ENCODE data around the gene COL20A1. TPM values are rescaled to one million over a fixed set of nuclear protein-coding genes. Genes with fewer than 3 reads are reported as not detected.

Gene COL20A1
- total and polyA plus RNA-seq, 9 donors, result 0.10 to 0.54 (median 0.25) TPM; not detected in 5

DNA sequence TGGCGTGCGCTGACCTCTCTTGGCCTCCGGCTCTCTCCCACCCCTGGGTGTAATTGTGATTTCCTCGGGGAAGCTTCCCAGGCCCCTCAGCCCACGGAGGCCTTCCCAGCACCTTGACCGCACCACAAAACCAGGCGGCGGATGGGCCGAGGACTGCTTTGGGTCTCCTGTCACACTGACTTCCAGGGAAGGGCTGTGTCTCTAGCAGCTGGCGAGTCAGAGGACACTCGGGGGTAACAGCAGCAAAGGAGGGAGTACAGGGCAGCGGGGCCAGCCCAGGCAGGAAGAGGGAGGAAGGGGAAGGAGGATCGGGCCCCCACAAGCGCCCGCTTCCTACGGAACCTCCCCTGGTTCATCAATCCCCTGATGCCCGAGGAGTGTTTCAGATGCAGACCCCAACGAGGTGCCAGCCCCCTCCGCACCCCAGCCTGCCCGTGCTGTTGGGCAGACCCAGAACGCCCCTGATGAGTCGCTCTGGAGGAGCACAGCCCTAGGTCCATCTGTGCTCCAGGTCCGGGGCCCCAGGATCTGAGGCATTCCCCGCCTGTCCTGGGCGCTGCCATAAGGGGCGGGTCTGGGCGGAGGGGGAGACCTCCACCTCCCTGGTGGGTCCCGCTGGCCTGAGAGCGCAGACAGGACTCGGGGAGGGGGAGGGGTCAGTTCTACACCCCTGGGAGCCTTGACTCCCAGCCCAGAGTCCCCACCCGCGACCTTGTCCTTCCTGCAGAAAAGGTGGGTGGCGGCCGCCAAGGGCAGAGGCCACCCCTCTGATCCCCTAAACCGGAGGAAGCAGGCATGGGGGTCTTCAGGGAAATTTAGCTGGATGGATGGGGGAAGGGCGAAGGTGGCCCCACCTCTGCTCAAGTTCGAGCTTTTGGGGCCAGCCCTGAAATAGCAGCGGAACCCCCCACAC is 67.2 kb downstream of the COL20A1 start:
- H3K4me3 ChIP-seq, result no peak overlapping the region
- no peak for DNase-seq
- no peaks in the 10 kb centered on the region for H3K36me3 ChIP-seq
- TF ChIP-seq, protein P1, sequence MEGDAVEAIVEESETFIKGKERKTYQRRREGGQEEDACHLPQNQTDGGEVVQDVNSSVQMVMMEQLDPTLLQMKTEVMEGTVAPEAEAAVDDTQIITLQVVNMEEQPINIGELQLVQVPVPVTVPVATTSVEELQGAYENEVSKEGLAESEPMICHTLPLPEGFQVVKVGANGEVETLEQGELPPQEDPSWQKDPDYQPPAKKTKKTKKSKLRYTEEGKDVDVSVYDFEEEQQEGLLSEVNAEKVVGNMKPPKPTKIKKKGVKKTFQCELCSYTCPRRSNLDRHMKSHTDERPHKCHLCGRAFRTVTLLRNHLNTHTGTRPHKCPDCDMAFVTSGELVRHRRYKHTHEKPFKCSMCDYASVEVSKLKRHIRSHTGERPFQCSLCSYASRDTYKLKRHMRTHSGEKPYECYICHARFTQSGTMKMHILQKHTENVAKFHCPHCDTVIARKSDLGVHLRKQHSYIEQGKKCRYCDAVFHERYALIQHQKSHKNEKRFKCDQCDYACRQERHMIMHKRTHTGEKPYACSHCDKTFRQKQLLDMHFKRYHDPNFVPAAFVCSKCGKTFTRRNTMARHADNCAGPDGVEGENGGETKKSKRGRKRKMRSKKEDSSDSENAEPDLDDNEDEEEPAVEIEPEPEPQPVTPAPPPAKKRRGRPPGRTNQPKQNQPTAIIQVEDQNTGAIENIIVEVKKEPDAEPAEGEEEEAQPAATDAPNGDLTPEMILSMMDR (IDR thresholded peaks at IDR 0.05), result no peak
- TF ChIP-seq EP300 (IDR thresholded peaks at IDR 0.05), result no peak
- no peak for TF ChIP-seq POLR2A (IDR thresholded peaks at IDR 0.05)
- 26 to 34% (median 33%) methylated on average over 31 to 38 of the region's 38 CpGs for WGBS, 3 donors
- H3K27me3 ChIP-seq, result no peaks in the 10 kb centered on the region
- no peaks in the 10 kb centered on the region for H3K4me1 ChIP-seq (ENCODE audit: insufficient read depth)
- H3K27ac ChIP-seq, result no peak overlapping the region
- intact Hi-C loops (cut with DNase I), result no loop called here
- H3K9me3 ChIP-seq, result no peaks in the 10 kb centered on the region

GRCh38 chr20:63360850-63361518 is 68.0 kb downstream of the COL20A1 start, which contains the start of gene CHRNA4:
CHRNA4 (minus strand) TSS chr20:63361349; CDS start chr20:63361165, 184 bp downstream.
- Histone ChIP-seq H3K27ac (no peak within 1 kb of the TSS), H3K27me3 (no peaks in the 10 kb centered on the region), H3K36me3 (no peaks in the 10 kb centered on the region), H3K4me1 (ENCODE audit: insufficient read depth) (no peaks in the 10 kb centered on the region), H3K4me3 (no peak within 1 kb of the TSS), H3K9me3 (no peaks in the 10 kb centered on the region)
- DNase-seq, result no peak
- intact Hi-C loops (cut with DNase I), result no loop called here
- TF ChIP-seq, protein P1 (IDR thresholded peaks at IDR 0.05), result no peak
- no peak for TF ChIP-seq POLR2A (IDR thresholded peaks at IDR 0.05)
- TF ChIP-seq EP300 (IDR thresholded peaks at IDR 0.05), result no peak
- WGBS, 3 donors, result 0 to 2% (median 1%) methylated on average over 15 to 73 of the region's 79 CpGs

DNA sequence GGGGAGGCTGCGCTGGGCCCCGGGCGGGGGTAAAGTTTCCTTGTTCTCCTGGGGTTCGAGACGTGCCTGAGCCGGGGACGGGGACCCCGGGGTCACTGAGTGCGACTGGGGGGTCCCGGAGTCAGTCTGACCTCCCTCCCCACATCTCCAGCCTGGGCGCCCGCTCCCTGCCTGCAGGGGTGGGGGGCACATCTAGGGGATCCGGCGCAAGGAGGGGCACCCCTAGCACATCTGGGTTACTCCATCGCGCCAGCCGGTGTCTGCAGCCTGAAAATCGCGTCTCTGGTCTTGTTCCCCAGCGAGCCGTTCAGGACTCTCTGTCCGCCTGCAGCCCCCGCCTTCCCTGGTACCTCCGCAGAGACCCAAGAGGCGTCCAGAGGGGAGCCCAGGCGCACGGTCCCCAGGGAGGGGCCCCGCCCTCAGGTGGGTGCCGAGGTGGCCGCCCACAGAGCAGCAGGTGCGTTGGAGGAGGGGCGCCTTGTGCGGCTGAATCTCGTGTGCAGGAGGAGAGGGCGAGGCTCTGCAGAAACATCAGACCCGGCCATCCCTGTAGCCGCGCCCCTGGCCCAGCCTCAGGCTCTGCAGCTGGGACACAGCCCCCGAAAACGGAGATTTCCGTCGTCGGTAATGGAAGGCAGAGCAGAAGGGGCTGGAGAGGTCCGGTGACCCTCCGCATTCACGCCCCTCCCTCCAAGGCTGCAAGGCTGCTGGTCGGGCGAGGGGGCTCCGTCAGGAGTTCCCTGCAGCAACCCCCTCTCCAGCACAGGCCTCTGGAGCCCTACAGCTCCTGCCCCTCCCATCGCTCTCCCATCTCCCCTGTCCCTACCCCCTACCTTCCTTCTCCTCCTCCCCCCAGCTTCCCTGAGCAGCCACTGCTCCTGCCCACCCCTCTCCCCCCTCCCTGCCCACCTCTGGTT is 68.8 kb downstream of the COL20A1 start:
- intact Hi-C loops (cut with DNase I), result no loop called here
- no peaks in the 10 kb centered on the region for H3K27me3 ChIP-seq
- WGBS, 3 donors, result 9 to 13% (median 10%) methylated on average over 48 to 50 of the region's 50 CpGs

More for the DNA sequence above, 68.8 kb downstream of the COL20A1 start:
- Histone ChIP-seq H3K36me3 (no peaks in the 10 kb centered on the region), H3K9me3 (no peaks in the 10 kb centered on the region), H3K4me3 (no peak overlapping the region), H3K4me1 (ENCODE audit: insufficient read depth) (no peaks in the 10 kb centered on the region), H3K27ac (no peak overlapping the region)
- no peak for DNase-seq
- no peak for TF ChIP-seq POLR2A (IDR thresholded peaks at IDR 0.05)
- TF ChIP-seq EP300 (IDR thresholded peaks at IDR 0.05), result no peak
- TF ChIP-seq, protein P1 (IDR thresholded peaks at IDR 0.05), result no peak
